CD4-positive, alpha-beta T cell (primary cell): Measurements from ENCODE around the gene SDK2. TPM values are rescaled to one million over a fixed set of nuclear protein-coding genes. Genes with fewer than 3 reads are reported as not detected.

Experiments
- ATAC-seq: fragments of 200-7000 bp; cut with Tn5 transposase; one replicate; pipeline ENCODE4 v1.10.0; 2022; ENCODE audit warnings: mild to moderate bottlenecking; ENCODE audit not compliant: poor library complexity
- CTCF ChIA-PET: fragments of 350-600 bp; sonication (Branson Sonifier 250); formaldehyde crosslinking; loops from one replicate; lab custom pipeline; 2021; ENCODE audit warnings: antibody characterized with exemption, inconsistent platforms; lab: Charles Lee
- POLR2A ChIA-PET: fragments of 350-600 bp; sonication (Branson Sonifier 250); formaldehyde crosslinking; loops from one replicate; lab custom pipeline; 2021; ENCODE audit warnings: antibody characterized with exemption, inconsistent platforms; lab: Charles Lee
- DNase-seq, 14 experiments: peaks; one replicate each; pipeline ENCODE4 v3.0.0-alpha.2; 2013 to 2020; ENCODE audit warnings: mixed read lengths in 2 of 14
- H3K27ac ChIP-seq, 2 donors: one replicate each; pipeline versions ENCODE4 v1.5.1 to v1.7.0; 2013; ENCODE audit warnings: low read length in 2 of 2, low read depth in 1 of 2, mild to moderate bottlenecking in 1 of 2
- H3K27me3 ChIP-seq, 2 experiments: 1 replicate in 1 of 2; 2 replicates in 1 of 2; pipeline versions ENCODE4 v1.6.1 to v1.7.0; 2013; ENCODE audit warnings: low read length in 2 of 2, control low read depth in 1 of 2, mild to moderate bottlenecking in 1 of 2, moderate library complexity in 1 of 2; ENCODE audit not compliant: insufficient read depth in 2 of 2, control insufficient read depth in 1 of 2
- H3K36me3 ChIP-seq: one replicate; pipeline ENCODE4 v1.6.1; 2013; ENCODE audit warnings: low read length, control low read depth; ENCODE audit not compliant: insufficient read depth
- H3K4me1 ChIP-seq: one replicate; pipeline ENCODE4 v1.6.1; 2013; ENCODE audit warnings: low read length, control low read depth; ENCODE audit not compliant: insufficient read depth
- H3K4me3 ChIP-seq: one replicate; pipeline ENCODE4 v1.5.1; 2013; ENCODE audit warnings: mild to moderate bottlenecking, low read length, moderate library complexity
- H3K9me3 ChIP-seq, 2 experiments: 1 replicate in 1 of 2; 2 replicates in 1 of 2; pipeline versions ENCODE4 v1.6.1 to v1.7.0; 2013; ENCODE audit warnings: low read length in 2 of 2, mild to moderate bottlenecking in 2 of 2, control low read depth in 1 of 2, moderate library complexity in 1 of 2; ENCODE audit not compliant: control insufficient read depth in 1 of 2, insufficient read depth in 1 of 2
- H3K27ac Mint-ChIP-seq: one replicate; pipeline ENCODE4 v1.8.0; 2020; ENCODE audit warnings: mixed read lengths
- H3K27me3 Mint-ChIP-seq: one replicate; pipeline ENCODE4 v1.8.0; 2021; ENCODE audit warnings: mixed read lengths
- H3K36me3 Mint-ChIP-seq: one replicate; pipeline ENCODE4 v1.8.0; 2021; ENCODE audit warnings: low read depth, mixed read lengths
- H3K4me1 Mint-ChIP-seq: one replicate; pipeline ENCODE4 v1.8.0; 2021; ENCODE audit warnings: low read depth, mixed read lengths
- H3K4me3 Mint-ChIP-seq: one replicate; pipeline ENCODE4 v1.8.0; 2020; ENCODE audit warnings: mild to moderate bottlenecking, mixed read lengths
- H3K9me3 Mint-ChIP-seq: one replicate; pipeline ENCODE4 v1.8.0; 2020; ENCODE audit warnings: mixed read lengths
- intact Hi-C, 2 experiments: fragments of 100-400 bp; cut with DNase I in 1 of 2; cut with micrococcal nuclease in 1 of 2; formaldehyde crosslinking; loops; one replicate each; pipeline versions ENCODE4 v1.15.1 to v1.9.0; 2023 to 2025; cut with DNase I, micrococcal nuclease
- total RNA-seq, 174 experiments: library from RNA in 2 of 174; stranded (reverse) in 2 of 174; gene quantifications; one replicate each; pipeline ENCODE4 v1.2.3 and lab custom pipeline; 2021 to 2026
- TF ChIP-seq, protein P1 (sequence below): fragments of 200-600 bp; IDR thresholded peaks from one replicate; pipeline ENCODE4 v1.8.0; 2022; ENCODE audit warnings: antibody characterized with exemption, mild to moderate bottlenecking

The SDK2 gene
- total RNA-seq, 2 experiments from 2014 or later = 8.1 to 8.2 TPM

DNA sequence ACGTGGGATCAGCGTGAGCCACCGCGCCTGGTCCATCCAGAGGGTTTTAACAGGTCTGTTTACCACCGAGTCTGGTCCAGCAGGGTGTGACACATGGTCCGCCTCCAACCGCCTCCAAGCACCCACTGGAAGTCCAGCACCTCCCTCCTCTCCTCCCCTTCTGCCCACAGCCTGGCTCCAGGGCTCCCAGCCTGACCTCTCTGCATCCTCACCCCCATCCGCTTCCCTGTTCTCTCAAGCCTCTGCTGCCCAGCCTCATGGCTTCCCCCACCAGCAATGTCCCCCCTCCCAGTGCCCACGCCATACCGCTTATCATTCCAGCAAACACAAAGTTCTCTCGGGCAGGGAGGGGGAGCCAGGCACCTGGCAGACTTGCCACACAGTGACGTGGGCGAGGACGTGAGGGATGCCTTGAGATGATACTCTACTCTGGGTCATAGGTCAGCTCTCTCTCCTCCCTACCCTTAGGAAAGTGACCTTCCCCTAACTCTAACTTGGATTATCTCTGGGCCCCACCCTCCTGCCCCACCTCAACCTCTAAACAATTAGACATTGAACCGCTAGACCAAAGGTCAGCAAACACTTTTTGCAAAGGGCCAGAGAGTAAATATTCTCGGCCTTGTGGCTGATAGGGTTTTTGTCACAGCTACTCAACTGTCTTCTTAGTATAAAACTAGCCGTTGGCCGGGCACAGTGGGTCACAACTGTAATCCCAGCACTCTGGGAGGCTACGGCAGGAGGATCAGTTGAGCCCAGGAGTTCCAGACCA is 355.5 kb downstream of the SDK2 start:
- H3K4me1 Mint-ChIP-seq = peaks cover 11% of the 10 kb centered on the region
- intact Hi-C loops = no loop called here
- no peaks in the 10 kb centered on the region for H3K9me3 ChIP-seq
- CTCF ChIA-PET = interaction anchor here (0.5 kb wide), 1 partner anchor 1784 kb away, joined by 3 read pairs; no protein-coding TSS in a partner anchor
- H3K4me3 ChIP-seq = no peak overlapping the region
- no peaks in the 10 kb centered on the region for H3K27me3 Mint-ChIP-seq
- peaks cover 17% of the 10 kb centered on the region for H3K4me1 ChIP-seq
- H3K36me3 ChIP-seq = no peaks in the 10 kb centered on the region
- TF ChIP-seq, protein P1, sequence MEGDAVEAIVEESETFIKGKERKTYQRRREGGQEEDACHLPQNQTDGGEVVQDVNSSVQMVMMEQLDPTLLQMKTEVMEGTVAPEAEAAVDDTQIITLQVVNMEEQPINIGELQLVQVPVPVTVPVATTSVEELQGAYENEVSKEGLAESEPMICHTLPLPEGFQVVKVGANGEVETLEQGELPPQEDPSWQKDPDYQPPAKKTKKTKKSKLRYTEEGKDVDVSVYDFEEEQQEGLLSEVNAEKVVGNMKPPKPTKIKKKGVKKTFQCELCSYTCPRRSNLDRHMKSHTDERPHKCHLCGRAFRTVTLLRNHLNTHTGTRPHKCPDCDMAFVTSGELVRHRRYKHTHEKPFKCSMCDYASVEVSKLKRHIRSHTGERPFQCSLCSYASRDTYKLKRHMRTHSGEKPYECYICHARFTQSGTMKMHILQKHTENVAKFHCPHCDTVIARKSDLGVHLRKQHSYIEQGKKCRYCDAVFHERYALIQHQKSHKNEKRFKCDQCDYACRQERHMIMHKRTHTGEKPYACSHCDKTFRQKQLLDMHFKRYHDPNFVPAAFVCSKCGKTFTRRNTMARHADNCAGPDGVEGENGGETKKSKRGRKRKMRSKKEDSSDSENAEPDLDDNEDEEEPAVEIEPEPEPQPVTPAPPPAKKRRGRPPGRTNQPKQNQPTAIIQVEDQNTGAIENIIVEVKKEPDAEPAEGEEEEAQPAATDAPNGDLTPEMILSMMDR = no peak
- ATAC-seq (no peak), DNase-seq (no peak)
- H3K27me3 ChIP-seq = no peaks in the 10 kb centered on the region
- no peak overlapping the region for H3K4me3 Mint-ChIP-seq
- H3K36me3 Mint-ChIP-seq = no peaks in the 10 kb centered on the region
- POLR2A ChIA-PET = no interaction called here
- no peaks in the 10 kb centered on the region for H3K9me3 Mint-ChIP-seq
- H3K27ac Mint-ChIP-seq = no peak overlapping the region
- H3K27ac ChIP-seq = no peak overlapping the region

DNA sequence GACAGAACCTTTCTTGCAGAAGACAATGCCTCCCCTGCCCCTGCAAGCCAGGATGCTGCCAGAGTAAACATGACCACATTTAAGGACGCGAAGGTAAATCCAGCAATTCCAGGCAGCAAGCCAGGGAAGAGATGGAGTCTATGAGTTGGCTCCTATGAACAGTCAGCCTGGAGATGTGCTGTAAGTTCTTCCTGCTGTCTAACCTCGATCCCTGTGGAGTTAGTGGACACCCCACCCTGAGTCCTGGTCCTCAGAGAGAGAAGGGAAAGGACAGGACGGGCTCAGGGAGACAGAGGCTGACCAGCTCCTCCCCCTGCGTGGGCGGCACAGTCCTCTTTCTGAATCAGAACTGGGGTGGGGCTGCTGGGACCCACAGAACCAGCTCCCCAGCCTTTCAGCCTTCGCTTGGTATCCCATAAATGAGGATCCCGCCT is 357.4 kb downstream of the SDK2 start:
- Histone ChIP-seq H3K27ac (no peak overlapping the region), H3K4me3 (no peak overlapping the region), H3K27me3 (no peaks in the 10 kb centered on the region), H3K9me3 (no peaks in the 10 kb centered on the region), H3K4me1 (peaks cover 16% of the 10 kb centered on the region), H3K36me3 (no peaks in the 10 kb centered on the region)
- ChIA-PET CTCF (no interaction called here), POLR2A (no interaction called here)
- TF ChIP-seq, protein P1 = no peak
- Mint-ChIP-seq H3K36me3 (no peaks in the 10 kb centered on the region), H3K27me3 (no peaks in the 10 kb centered on the region), H3K27ac (no peak overlapping the region), H3K4me1 (peaks cover 11% of the 10 kb centered on the region), H3K9me3 (no peaks in the 10 kb centered on the region), H3K4me3 (no peak overlapping the region)
- DNase-seq (no peak), ATAC-seq (no peak)
- intact Hi-C loops = no loop called here

DNA sequence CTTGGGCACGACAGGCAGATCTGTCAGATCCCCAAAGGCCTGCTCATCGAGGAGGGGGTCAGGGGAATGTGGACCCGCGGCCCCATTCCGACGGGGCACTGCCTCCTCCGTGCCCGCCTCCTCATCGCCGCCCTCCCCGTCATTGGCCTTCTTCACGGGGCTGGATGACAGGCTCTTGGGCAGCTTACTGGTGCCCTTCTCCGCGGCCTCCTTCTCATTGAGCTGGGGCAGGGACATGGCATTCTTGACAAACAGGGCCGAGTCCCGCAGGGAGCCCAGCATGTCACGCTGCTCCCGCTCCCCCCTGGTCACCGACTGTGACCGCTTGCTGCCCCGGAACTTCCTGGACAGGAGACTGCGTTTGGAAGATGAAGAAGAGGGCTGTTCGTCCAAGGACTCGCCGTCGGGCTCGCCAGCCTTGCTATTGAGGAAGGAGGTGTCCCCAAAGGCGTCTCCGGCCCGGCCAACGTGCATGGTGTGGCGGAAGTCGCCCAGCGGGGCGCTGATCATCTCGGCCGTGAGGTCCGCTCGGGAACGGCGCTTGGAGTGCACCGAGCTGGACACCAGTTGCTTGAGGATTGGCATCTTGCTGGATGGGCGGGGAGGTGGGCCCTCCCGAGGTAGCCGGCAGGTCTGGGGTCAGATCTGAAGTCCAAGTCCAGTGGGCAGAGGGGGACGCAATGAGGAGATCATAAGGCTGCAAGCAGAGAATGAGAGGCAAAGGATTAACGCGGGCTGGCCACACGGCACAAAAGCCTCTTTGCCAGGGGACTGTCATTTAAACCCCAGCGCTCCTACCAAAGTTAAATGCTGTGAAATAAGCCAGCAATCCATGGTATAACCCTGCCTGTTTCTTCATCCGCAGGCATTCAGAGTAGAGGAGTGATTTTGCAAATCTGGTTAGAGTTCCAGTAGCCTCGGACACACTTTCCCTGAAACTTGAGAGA is 358.1 kb downstream of the SDK2 start:
- Mint-ChIP-seq H3K36me3 (no peaks in the 10 kb centered on the region), H3K27me3 (no peaks in the 10 kb centered on the region), H3K4me3 (no peak overlapping the region), H3K9me3 (no peaks in the 10 kb centered on the region), H3K4me1 (peaks cover 10% of the 10 kb centered on the region), H3K27ac (no peak overlapping the region)
- Histone ChIP-seq H3K27ac (no peak overlapping the region), H3K27me3 (no peaks in the 10 kb centered on the region), H3K4me3 (no peak overlapping the region), H3K4me1 (peaks cover 9% of the 10 kb centered on the region), H3K9me3 (no peaks in the 10 kb centered on the region), H3K36me3 (no peaks in the 10 kb centered on the region)
- TF ChIP-seq, protein P1 = no peak
- intact Hi-C loops = no loop called here
- no peak for ATAC-seq
- CTCF ChIA-PET = no interaction called here
- POLR2A ChIA-PET = no interaction called here
- DNase-seq = no peak
